DOHH2 (cell line): ENCODE results near the gene SCD.
A peak's percentile ranks its signal among the peaks of the same experiment; 100 is the strongest.
"Not testable (repeated sequence)": the region's sequence is repeated elsewhere in the genome, so short reads cannot be mapped to it uniquely, and the experiment has no call there.

Source experiments
- H3F3A ChIP-seq: fragments of 200-600 bp; sonication (generic), shearing (Covaris generic); 2 replicates; pipeline ENCODE4 v1.6.0; 2016; ENCODE audit warnings: antibody characterized with exemption, mild to moderate bottlenecking; ENCODE audit not compliant: control insufficient read depth, insufficient read depth
- H3K27ac ChIP-seq: fragments of 200-600 bp; sonication (generic); 2 replicates; pipeline ENCODE4 v1.5.1; 2014; ENCODE audit warnings: low read depth, mild to moderate bottlenecking, low read length, moderate library complexity
- H3K27me3 ChIP-seq: fragments of 200-600 bp; sonication (generic); 2 replicates; pipeline ENCODE4 v1.6.1; 2014; ENCODE audit warnings: mild to moderate bottlenecking, low read length, mixed read lengths; ENCODE audit not compliant: control insufficient read depth
- H3K36me3 ChIP-seq: fragments of 200-600 bp; sonication (generic); 2 replicates; pipeline ENCODE4 v1.6.1; 2014; ENCODE audit warnings: mild to moderate bottlenecking, low read length, moderate library complexity, mixed read lengths; ENCODE audit not compliant: control insufficient read depth
- H3K4me1 ChIP-seq: fragments of 200-600 bp; sonication (generic); 2 replicates; pipeline ENCODE4 v1.6.1; 2014; ENCODE audit warnings: mild to moderate bottlenecking, low read length, mixed read lengths; ENCODE audit not compliant: control insufficient read depth
- H3K4me2 ChIP-seq: fragments of 200-600 bp; sonication (generic); 2 replicates; pipeline ENCODE4 v1.6.0; 2014; ENCODE audit warnings: mild to moderate bottlenecking, low read length, moderate library complexity
- H3K4me3 ChIP-seq: fragments of 200-600 bp; sonication (generic); 2 replicates; pipeline ENCODE4 v1.5.1; 2014; ENCODE audit warnings: mild to moderate bottlenecking, low read length, mixed read lengths
- H3K79me2 ChIP-seq: fragments of 200-600 bp; sonication (generic); 2 replicates; pipeline ENCODE4 v1.6.1; 2014; ENCODE audit warnings: mild to moderate bottlenecking, low read length, mixed read lengths; ENCODE audit not compliant: control insufficient read depth
- H3K9me2 ChIP-seq: fragments of 200-600 bp; sonication (generic); replicated peaks from 2 replicates; pipeline ENCODE4 v1.6.1; 2014; ENCODE audit warnings: mild to moderate bottlenecking, low read length, mixed read lengths; ENCODE audit not compliant: control insufficient read depth
- H3K9me3 ChIP-seq: fragments of 200-600 bp; sonication (generic); 2 replicates; pipeline ENCODE4 v1.6.1; 2014; ENCODE audit warnings: antibody characterized with exemption, low read length, mixed read lengths; ENCODE audit not compliant: control insufficient read depth, insufficient read depth
- H4K20me1 ChIP-seq: fragments of 200-600 bp; sonication (generic); 2 replicates; pipeline ENCODE4 v1.6.0; 2014; ENCODE audit warnings: low read depth, mild to moderate bottlenecking, antibody characterized with exemption, low read length, moderate library complexity; ENCODE audit not compliant: control insufficient read depth, insufficient read depth
- CTCF ChIP-seq: fragments of 200-600 bp; sonication (generic); IDR thresholded peaks from one replicate; pipeline ENCODE4 v1.5.1; 2014; ENCODE audit warnings: antibody characterized with exemption, mild to moderate bottlenecking, low read depth, low read length; ENCODE audit not compliant: poor library complexity, severe bottlenecking
- EZH2phosphoT487 ChIP-seq: fragments of 200-600 bp; sonication (generic); IDR thresholded peaks from 2 replicates; pipeline ENCODE4 v1.6.1; 2017; ENCODE audit warnings: borderline replicate concordance, mild to moderate bottlenecking, antibody characterized with exemption, low read length, moderate library complexity, mixed read lengths

Gene SCD

GRCh38 chr10:100346765-100347567, at the start of gene SCD:
SCD (plus strand) TSS chr10:100347233; CDS start chr10:100347505, 272 bp downstream.
- TF ChIP-seq CTCF (no peak), EZH2phosphoT487 (no peak)
- H3K27ac ChIP-seq, result peak within 1 kb of the TSS; percentile 82
- H4K20me1 ChIP-seq, result peaks cover 38% of the 10 kb centered on the region
- peaks cover 73% of the 10 kb centered on the region for H3K4me1 ChIP-seq
- peaks cover 64% of the 10 kb centered on the region for H3K79me2 ChIP-seq
- no peaks in the 10 kb centered on the region for H3K9me2 ChIP-seq
- peak within 1 kb of the TSS; percentile 95 for H3K4me2 ChIP-seq
- no peaks in the 10 kb centered on the region for H3K9me3 ChIP-seq
- H3K27me3 ChIP-seq, result no peaks in the 10 kb centered on the region
- H3K36me3 ChIP-seq, result peaks cover 50% of the 10 kb centered on the region
- peak within 1 kb of the TSS; percentile 90 for H3K4me3 ChIP-seq
- H3F3A ChIP-seq, result peaks cover 9% of the 10 kb centered on the region

GRCh38 chr10:100297242-100297641, 49.8 kb upstream of the SCD start:
- H3K79me2 ChIP-seq, result no peaks in the 10 kb centered on the region
- H3K4me2 ChIP-seq, result no peak overlapping the region

DNA sequence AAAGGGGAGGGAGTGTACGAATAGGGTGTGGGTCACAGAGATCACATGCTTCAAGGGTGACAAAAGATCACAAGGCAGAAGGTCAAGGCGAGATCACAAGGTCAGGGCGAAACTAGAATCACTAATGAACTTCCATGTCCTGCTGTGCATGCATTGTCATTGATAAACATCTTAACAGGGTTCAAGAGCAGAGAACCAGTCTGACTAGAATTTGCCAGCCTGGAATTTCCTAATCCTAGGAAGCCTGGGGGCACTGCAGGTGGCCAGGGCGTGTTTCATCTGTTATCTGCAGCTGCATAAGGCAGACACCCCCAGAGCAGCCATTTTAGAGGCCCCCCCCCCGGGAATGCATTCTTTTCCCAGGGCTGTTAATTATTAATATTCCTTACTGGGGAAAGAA, 45.9 kb upstream of the SCD start:
- not testable (repeated sequence) for H3K4me2 ChIP-seq, H3K4me3 ChIP-seq, H3K27ac ChIP-seq, H3K4me1 ChIP-seq, H3K9me3 ChIP-seq, H3K9me2 ChIP-seq, H3K79me2 ChIP-seq, H4K20me1 ChIP-seq, H3F3A ChIP-seq, H3K36me3 ChIP-seq
- peaks cover 22% of the 10 kb centered on the region for H3K27me3 ChIP-seq

More at GRCh38 chr10:100297242-100297641, 49.8 kb upstream of the SCD start:
- Histone ChIP-seq H3K36me3 (no peaks in the 10 kb centered on the region), H3K4me1 (no peaks in the 10 kb centered on the region), H3K4me3 (no peak overlapping the region), H4K20me1 (no peaks in the 10 kb centered on the region), H3K9me3 (no peaks in the 10 kb centered on the region), H3K9me2 (no peaks in the 10 kb centered on the region), H3K27ac (no peak overlapping the region), H3K27me3 (peaks cover 16% of the 10 kb centered on the region), H3F3A (no peaks in the 10 kb centered on the region)
- TF ChIP-seq EZH2phosphoT487, result no peak
- TF ChIP-seq CTCF, result no peak

- TF ChIP-seq CTCF, result peak; percentile 67
- no peak for TF ChIP-seq EZH2phosphoT487
These were observed 43.2 kb upstream of the SCD start for GRCh38 chr10:100303724-100304319.

More at GRCh38 chr10:100303724-100304319, 43.2 kb upstream of the SCD start:
- Histone ChIP-seq H3K4me1 (no peaks in the 10 kb centered on the region), H3K4me3 (no peak overlapping the region), H3K27ac (no peak overlapping the region), H3K4me2 (no peak overlapping the region), H3F3A (no peaks in the 10 kb centered on the region), H4K20me1 (no peaks in the 10 kb centered on the region), H3K36me3 (no peaks in the 10 kb centered on the region), H3K27me3 (peaks cover 24% of the 10 kb centered on the region), H3K79me2 (no peaks in the 10 kb centered on the region), H3K9me2 (no peaks in the 10 kb centered on the region), H3K9me3 (no peaks in the 10 kb centered on the region)
